HG02759 (cell line): ENCODE data around the gene TAF1D.
"Not testable (repeated sequence)": the region's sequence is repeated elsewhere in the genome, so short reads cannot be mapped to it uniquely, and the experiment has no call there.

Experiments
- ATAC-seq: cut with Tn5 transposase; IDR thresholded peaks from one replicate; pipeline ENCODE4 v1.9.1; 2021; ENCODE audit warnings: mild to moderate bottlenecking, moderate library complexity; ENCODE audit not compliant: unreplicated experiment

TAF1D gene, protein sequence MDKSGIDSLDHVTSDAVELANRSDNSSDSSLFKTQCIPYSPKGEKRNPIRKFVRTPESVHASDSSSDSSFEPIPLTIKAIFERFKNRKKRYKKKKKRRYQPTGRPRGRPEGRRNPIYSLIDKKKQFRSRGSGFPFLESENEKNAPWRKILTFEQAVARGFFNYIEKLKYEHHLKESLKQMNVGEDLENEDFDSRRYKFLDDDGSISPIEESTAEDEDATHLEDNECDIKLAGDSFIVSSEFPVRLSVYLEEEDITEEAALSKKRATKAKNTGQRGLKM

GRCh38 chr11:93741094-93741881, at the start of gene TAF1D, which contains the start of gene C11orf54:
Gene TAF1D, minus strand, starts transcription at chr11:93741495. Its CDS starts 2,191 bp downstream, at chr11:93739304.
Gene C11orf54, plus strand, starts transcription at chr11:93741672. Its CDS starts 5,722 bp downstream, at chr11:93747394.
- peak; percentile 87 for ATAC-seq

DNA sequence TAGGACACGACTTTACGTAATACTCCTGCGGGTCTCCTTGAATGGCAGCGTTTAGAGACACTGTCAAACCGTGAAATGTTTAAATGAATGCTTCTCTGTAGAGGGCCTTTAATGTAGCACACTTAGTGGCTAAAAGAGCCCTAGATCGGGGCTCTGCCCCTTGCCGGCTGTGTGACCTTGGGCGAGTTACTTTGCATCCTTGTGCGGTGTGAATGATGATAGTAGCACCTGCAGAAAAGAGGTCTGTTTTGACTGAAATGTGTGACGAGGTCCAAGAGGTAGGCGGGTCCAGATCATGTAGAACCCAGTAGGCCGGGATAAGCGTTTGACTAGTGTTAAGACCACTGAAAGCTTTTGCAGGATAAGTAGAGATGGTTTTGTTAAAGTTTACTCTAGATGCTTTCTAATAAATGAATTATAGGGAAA, 43.7 kb upstream of the TAF1D start:
- ATAC-seq = peak; percentile 30

DNA sequence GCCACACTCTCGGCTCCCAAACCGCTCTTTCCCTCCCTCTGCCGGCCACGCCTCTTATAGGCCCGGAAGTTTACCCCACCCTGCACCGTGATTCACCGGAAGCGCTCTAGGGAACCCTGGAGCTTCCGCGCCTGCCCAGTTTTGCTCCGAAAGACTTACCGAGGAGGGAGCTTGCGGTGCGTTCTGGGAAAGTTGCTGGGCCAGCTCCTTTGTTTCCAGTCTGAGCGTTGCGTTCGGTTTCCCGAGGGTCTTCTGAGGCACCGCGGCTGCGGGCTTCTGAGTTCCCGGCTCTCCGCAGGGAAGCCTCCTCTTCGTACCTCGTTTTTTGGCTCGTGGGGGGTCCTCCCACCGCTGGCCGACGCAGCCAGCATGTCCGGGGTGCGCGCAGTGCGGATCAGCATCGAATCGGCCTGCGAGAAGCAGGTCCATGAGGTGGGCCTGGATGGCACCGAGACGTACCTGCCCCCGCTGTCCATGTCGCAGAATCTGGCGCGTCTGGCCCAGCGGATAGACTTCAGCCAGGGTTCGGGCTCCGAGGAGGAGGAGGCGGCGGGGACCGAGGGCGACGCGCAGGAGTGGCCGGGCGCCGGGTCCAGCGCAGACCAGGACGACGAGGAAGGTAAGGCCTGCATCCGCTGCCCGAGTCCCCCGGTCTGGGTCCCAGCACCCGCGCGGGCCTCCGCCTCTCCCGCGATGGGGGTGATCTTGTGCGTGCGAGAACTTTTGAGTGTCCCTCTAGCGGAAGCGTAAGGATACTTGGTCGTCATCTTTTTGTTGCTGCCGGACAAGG, 43.0 kb upstream of the TAF1D start, which contains the start of gene MED17:
Gene MED17 (plus strand): TSS at position 138 of the 790 bp plus-strand sequence. CDS start 232 bp downstream, at position 370.
- peak; percentile 97 for ATAC-seq

DNA sequence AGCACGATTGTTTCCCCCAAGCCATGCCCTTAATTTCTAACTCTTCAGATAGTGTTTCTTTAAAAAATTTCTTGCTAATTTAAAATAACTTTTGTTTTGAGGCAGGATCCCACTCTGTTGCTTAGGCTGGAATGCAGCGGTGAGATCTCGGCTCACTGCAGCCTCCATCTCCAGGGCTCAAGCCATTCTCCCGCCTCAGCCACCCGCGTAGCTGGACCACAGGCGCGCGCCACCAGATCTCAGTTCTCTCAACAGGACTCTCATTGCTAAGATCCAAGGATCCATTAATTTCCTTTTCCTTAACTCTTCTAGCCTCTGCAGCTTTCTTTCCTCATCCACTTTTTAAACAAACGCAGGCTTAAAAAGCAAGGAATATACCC, 42.5 kb upstream of the TAF1D start:
- ATAC-seq = peak; percentile 58

- ATAC-seq = no peak
Observed at GRCh38 chr11:93783362-93783761, 42.1 kb upstream of the TAF1D start.

GRCh38 chr11:93775289-93775688, 34.0 kb upstream of the TAF1D start:
- no peak for ATAC-seq

DNA sequence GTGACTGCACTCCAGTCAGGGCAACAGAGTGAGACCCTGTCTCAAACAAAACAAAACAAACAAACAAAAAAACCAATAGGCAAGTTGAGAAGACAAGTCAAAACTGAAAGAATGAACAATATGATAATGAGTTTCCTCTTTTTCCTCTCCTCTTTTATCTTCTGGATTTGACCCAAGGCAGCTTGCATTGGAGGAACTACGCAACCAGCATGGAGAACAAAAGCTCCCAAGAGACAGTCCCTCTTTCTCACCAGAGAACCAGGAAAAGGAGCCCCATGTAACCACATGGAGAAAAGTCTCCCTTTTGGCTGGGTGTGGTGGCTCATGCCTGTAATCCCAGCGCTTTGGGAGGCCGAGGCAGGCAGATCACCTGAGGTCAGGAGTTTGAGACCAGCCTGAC, 33.3 kb upstream of the TAF1D start:
- not testable (repeated sequence) for ATAC-seq

DNA sequence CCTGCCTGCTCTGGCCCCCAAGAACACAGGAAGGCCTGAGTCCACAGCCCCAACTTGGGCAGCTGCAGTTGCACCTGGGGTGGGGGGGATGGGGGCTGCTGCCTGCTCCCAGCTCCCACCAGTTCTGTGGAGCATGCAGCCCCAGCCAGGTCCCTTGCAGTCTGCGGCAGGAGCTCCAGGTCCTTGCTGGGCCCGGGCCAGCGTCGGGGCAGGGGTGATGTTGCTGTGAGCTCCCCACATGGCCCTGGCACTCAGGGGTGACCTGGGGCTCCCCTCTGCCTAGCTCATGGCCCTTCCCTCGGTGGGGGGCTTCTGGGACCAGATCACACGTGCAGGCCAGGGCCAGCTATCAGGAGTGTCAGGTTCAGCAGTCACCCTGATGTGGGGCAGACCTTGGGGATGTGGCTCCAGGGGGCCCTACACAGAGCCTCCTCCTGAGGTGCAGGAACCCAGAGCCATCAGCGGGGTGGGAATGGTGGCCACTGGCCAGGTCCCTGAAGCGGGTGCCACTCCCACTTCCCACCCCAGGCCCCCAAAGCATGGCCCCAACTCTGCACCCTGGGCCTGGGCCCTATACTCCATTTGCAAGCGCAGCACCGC, 32.4 kb upstream of the TAF1D start:
- no peak for ATAC-seq

DNA sequence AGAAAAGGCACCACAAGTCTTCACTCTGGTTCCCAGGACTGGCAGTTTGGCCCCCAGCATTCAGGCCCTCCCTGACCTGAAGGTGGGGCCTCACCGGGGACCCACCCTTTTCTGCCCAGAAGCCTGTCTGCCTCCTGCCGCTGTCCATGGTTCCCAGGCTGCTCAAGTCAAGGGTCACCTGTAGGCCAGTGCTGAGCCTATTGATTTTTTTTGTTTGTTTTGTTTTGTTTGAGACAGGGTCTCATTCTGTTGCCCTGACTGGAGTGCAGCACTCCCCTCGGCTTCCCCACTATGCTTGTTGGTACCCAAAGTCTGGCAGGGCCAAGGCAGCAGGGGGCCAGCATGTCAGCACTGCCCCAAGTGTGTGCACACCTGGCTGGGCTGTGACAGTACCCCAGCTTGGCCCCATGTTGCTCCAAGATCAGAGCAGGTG, 31.8 kb upstream of the TAF1D start:
- no peak for ATAC-seq

DNA sequence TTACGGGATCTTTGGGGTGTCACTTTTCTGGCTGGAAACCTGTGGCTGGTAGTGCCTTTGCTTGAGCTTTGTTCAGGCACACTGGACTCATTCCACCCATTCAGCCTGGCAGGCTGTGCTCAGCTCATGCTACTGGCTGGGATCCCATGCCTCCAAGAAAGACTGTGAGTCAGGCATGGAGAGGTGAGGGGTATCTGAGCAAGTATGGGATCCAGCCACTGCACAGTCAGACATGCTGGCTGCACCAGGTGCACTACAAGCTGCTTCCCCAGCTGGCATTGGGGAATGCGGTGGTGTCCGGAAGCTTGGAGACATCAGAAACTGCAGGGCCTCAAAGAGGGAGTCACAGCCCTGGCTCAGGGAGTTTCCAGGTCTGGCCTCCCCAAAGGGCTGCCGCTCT, 30.8 kb upstream of the TAF1D start:
- ATAC-seq = no peak

DNA sequence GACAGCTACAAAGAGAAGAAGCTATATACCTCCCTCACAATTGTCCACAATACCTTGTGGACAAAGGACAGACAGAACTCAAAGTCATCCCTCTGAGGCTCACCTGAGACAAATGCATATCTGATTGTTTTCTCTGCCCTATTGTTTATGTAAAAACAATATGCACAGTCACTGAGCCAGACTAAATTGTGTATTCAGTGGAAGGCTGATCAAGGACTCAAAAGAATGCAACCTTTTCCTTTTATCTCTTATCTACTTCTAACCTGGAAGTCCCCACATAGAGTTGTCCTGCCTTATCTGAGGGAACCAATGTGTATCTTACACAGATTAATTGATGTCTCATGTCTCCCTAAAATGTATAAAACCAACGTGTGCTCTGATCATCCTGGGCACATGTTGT, 28.9 kb upstream of the TAF1D start:
- ATAC-seq = no peak

DNA sequence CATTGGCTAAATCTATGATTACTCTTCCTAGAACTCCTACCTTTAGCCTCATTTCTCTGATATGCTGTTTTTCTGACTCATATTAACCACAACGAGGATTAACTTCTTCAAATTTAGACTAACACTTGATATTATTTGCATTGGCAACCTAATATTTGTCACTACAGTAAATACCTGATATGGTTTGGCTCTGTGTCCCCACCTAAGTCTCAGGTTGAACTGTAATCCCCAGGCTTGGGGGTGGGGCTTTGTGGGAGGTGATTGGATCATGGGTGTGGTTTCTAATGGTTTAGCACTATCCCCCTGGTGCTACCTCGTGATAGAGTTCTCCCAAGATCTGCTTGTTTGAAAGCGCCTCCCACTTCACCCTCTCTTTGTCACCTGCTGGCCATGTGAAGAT, 25.7 kb upstream of the TAF1D start:
- no peak for ATAC-seq

GRCh38 chr11:93766504-93766903, 25.2 kb upstream of the TAF1D start:
- ATAC-seq = no peak

DNA sequence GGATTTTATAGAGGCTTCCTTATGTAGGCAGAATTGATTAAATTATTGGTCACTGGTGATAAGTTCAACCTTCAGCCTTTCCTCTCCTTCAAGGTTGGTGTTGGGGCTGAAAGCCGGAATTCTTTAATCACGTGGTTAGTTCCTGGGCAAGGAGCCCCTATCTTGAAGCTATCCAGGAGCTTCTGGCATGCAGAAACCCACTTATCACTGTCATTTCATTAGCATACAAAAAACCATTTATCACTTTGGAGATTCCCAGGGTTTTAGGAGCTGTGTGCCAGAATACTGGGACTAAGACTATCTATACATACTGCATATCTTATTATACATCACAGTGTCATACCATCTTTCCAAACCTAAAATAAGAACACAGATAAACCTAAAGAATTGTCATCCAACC, 24.3 kb upstream of the TAF1D start:
- no peak for ATAC-seq

GRCh38 chr11:93761910-93762309, 20.6 kb upstream of the TAF1D start:
- no peak for ATAC-seq

DNA sequence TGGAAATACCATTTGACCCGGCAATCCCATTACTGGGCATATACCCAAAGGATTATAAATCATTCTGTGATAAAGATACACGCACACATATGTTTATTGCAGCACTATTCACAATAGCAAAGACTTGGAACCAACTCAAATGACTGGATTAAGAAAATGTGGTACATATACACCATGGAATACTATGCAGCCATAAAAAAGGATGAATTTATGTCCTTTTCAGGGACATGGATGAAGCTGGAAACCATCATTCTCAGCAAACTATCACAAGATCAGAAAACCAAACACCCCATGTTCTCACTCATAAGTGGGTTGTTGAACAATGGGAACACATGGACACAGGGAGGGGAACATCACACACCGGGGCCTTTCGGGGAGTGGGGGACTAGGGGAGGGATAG, 17.8 kb upstream of the TAF1D start:
- not testable (repeated sequence) for ATAC-seq

DNA sequence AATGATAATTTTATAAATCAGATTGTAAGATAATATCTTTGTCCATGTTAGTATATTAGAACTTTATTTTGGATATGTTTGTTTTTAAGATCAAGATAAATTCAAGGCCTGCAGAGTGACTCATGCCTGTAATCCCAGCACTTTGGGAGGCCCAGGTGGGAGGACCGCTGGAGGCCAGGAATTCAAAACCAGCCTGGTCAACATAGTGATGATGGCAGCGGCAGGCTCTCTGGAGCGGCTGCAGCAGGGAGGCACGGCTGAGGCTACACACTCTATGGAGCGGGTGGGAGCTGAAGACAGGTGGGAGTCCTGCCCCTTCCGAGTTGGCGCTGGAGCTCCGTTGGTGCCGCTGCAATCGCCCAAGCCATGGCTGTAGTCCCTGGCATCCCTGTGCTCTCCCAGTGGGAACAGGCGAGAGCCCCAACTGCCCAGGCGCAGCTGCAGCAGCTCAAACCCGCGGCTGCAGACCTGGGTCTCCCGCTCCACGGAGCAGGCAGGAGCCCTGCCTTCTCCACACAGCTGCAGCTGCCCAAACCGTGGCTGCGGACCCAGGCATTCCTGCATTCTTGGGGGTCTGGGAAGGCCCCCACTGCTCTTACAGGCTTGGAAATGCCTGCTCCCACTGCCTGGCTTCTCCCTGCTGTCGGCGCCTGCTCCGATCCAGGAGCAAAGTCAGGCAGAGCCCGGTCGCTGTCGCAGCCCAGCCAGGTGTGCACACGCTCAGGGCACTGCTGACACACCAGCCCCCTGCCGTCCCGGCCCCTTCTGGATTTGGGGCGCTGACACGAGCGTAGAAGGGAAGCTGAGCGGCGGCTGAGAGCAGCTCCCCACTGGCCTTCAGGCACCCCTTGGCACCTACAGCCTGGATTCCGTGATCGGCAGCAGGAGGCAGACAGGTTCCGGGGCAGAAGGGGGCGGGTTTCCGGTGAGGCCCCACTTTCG, 16.9 kb upstream of the TAF1D start:
- ATAC-seq = no peak

DNA sequence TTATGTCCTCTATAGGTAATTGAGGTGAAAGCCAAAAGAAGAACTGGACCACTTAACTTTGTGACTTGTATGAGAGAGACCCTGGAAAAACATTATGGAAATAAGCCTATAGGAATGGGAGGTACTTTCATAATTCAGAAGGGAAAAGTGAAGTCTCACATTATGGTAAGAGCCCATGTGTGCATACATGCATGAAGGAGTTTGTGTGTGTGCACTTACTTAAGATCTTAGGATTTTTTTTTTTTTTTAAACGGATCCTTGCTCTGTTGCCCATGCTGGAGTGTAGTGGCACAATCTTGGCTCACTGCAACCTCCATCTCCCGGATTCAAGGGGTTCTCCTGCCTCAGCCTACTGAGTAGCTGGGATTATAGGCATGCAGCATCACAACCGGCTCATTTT, 16.0 kb upstream of the TAF1D start:
- no peak for ATAC-seq

GRCh38 chr11:93756748-93757147, 15.5 kb upstream of the TAF1D start:
- no peak for ATAC-seq

DNA sequence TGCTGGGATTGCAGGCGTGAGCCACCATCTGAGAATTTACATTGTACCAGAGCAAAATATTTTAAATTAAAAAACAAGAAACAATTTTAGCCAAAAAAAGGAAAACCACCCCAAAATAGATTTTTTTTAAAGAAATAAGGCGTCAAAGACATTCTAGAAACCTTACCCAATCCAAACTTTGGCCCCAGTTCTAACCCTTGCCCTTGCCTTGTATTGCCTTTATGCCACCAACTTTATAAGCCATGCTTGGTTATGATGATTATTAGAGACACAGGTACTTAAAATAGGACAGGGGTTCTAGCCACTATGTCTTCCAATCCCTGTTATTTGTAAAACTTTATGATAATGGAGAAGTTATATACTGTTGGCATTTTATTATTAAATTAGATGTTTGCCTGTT, 11.9 kb upstream of the TAF1D start:
- ATAC-seq = no peak
